CD4-positive, alpha-beta T cell treated with Interleukin-10 for 1 hour (primary cell): ENCODE measurements around the gene ACOX1.
A peak's percentile ranks its signal among the peaks of the same experiment; 100 is the strongest.

Experiments
- DNase-seq: peaks from one replicate; pipeline ENCODE4 v3.0.0-alpha.2; 2020

ACOX1 gene

DNA sequence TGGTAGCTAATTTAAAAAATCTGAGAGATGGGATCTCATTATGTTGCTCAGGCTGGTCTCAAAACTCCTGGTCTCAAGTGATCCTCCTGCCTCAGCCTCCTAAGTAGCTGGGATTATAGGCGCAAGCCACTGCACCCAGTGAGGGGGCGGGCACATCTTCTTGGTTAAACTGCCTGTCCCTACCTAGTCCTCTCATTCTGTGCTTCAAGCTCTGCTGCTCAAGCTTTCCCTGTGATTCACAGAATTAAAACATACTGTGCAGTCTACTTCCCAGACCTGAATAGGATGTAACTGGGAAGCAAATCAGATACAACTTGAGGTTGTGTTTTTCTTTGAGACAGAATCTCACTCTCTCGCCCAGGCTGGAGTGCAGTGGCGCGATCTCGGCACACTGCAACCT, 76.6 kb downstream of the ACOX1 start:
- no peak for DNase-seq

GRCh38 chr17:75901727-75902126, 77.2 kb downstream of the ACOX1 start:
- no peak for DNase-seq

- DNase-seq = no peak
Observed at GRCh38 chr17:75900691-75901533, 78.1 kb downstream of the ACOX1 start.

DNA sequence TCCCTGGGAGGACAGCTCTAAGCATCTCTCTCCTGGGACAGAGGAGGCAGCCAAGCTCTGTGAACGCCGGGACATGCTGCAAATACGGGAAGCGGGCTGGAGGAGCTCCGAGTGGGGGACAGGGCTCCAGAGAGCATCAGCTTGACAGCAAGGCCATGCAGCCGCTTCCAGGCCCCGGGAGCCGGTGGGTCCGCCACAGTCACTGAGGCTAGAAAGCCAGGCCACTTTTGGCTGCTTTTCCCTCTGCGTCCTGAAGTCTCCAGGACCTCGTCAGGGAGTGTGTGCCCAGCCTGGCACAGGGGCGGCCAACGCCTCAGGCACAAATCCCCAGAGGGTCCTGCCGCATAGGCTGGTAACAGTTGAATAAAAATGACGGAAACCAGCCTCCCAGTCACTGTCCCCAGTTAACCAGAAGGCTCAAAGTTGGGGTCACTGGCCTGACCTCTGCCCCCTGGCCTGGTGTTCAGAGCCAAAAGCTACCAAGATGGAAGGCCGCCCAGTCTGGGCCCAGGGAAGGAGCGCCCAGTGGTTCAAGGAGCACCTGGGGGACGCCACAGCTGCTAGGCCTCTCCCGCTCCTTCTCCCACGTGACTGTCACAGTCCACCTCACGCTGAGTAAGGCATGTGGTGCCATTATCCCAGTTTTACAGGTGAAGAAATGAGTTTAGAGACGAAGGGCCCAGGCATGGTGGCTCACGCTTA, 79.0 kb downstream of the ACOX1 start:
- DNase-seq = no peak

GRCh38 chr17:75899353-75899752, 79.6 kb downstream of the ACOX1 start:
- no peak for DNase-seq

DNA sequence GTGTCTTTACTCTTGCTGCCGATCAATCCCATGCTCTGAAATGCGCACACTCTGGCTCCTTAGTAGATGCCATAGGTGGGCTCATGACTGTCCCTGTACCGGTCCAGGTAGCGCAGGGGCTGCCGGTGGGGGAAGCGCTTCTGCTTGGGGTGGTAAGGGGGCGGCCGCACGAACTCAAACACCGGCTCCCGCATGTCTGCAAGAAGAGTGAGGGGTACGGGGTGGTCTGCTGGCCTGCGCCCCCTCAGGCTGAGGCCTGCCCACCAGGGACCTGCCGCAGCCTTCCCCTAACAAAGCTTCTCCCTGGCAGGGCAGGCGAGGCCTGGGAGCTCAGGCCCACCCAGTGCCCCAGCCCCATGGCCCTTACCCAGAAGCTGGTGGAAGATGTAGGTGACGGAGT, 80.2 kb downstream of the ACOX1 start:
- DNase-seq = no peak

DNA sequence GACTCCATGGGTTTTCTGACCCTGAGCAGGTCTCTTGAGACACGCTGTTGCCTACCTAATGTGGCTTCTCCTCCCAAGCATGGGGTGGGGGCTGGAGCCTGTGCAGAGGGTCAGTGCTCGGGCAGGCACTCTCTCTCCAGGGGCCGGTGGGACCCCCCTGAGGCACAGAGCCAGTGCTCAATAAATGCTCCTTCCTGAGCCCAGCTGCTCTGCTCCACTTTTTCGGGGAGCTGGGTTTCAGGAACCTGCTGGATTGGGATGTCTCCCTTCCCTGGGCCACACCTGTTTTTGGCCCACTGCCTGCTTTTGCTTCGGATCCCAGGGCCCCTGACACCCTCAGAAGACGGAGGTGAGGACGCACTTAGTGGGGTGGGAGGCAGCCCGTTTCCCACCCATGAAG, 80.9 kb downstream of the ACOX1 start:
- DNase-seq = no peak

DNA sequence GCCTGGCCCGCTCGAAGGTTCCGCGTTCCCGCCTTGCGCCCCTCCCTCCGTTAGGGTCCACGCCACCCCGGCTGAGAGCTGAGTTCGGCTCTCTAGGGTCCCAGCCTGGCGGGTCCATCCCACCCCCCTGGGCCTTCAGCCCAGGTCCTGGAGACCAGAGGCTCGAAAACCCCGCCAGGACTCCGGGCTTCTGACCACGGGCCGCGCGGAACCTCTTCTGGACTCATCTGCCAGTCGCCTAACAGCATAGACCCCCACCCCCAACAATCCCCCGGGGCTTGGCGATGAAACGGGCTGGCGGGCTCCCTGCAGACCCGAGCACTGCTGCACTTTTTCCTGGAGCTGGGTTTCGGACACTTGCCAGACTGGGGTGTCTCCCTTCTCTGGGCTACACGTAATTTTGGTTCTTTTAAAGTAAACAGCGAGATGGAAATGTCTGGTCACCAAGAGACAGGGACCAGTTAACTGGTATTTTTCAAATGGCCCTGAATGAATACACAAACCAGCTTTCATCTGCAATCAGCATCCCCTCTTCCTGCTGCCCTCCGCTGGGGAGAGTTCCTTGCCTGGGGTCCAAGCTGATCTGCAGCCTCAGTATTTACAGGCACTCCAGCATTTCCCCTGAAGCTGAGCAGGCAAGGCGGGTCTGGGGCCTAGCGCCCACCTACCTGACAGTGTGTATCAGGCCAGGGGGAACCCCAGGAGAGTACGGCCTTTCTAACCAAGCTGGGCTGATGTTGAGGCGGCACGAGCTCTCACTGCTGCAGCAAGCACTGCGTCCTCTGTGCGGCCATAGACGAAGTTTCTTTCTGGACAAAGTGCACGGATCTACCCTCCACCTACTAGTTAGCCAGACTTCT, 81.6 kb downstream of the ACOX1 start:
- no peak for DNase-seq

DNA sequence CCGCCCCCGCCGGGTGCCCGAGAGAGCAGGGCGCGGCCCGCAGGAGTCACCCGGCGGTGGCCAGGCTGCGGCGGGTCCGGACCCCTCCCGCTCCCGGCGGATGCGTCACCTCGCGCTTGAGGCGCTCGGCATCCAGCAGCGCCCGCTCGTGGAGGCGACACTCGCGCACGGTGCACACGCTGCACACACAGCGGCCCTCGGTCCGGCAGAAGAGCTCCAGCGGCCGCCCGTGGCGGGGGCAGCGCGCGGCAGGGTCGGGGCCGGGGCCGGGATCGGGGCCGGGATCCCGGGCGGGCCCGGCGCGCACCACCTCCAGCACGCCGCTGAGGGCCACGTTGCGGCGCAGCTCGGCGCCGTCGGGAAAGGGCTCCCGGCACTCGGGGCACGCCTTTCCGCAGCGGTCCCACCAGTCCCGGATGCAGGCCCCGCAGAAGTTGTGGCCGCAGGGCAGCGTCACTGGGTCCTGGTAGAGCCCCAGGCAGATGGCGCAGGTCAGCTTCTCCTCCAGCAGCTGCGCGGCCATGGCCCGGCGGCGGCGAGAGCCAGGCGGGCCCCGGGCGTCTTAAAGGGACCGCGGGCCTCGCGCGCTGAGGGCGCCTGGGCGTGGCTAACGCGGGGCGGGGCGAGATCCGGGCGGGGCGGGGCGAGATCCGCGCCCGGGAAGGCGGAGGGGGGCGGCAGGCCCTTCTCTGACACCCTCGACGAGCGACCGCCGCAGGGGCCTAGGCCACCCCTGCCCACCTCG, 82.4 kb downstream of the ACOX1 start, which contains the start of gene TRIM65:
Gene TRIM65 (minus strand): TSS at position 537 of the 745 bp plus-strand sequence. CDS start 14 bp downstream, at position 523.
- peak; percentile 80 for DNase-seq

DNA sequence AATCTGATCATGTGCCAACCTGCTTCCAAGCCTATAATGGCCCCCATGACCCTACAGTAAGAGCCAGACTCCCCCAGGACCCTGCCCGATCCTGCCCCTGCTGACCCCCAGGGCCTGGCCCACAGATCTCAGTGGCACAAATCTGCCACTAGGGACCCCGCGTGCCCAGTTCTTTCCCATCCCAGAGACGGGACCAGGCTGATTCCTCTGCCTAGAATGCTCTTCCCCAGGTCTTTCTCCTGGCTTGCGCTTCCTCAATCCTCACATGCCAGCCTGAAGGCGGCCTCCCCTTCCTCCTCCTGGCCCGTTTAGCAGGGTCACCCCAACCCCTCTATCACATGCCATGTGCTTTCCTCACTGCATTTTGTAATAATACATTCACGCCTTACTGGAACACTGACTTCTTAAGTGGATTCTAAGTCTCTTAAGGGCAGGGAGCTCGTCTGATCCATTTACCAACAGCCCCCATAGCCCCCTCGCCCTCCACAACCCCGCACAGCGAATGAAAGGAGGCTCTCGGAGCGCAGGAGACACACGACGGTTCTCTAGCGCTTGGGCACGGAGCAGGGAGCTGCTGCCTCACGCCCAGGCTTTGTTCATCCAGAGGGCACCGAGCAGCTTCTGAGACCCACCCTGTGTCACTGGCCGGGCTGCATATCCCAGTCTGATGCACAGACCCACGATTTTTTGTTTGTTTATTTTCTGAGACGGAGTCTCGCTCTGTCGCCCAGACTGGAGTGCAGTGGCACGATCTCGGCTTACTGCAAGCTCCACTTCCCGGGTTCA, 83.4 kb downstream of the ACOX1 start:
- DNase-seq = no peak

DNA sequence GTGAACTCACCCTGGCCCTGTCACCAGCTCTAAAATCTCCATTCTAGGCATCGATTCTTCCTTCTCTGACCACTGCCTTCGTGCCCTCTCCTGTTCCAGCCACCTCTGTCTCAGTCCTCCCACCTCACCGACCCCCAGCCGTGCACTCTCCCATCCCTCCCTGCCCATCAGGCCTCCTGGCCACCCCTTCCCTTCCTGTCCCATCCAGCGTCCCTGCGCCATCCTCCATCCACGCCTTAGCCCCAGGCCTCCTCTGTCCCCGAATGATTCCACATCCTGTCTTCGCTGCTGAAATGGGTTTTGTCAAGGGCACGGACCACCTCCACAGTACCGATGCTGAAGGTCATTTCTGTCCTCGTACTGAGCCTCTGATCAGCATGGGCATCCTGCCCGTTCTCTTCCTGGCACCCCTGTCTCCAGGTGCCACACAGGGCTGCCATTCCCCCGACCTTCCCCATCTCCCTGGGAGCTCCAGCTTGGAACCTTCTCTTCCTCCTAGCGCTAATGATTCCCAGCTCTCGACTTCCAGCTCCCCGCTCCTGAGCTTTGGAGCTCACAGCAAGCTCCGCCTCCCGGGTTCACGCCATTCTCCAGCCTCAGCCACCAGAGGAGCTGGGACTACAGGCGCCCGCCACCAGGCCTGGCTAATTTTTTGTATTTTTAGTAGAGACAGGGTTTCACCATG, 84.8 kb downstream of the ACOX1 start:
- DNase-seq = no peak

- DNase-seq = no peak
Observed at GRCh38 chr17:75893305-75894048, 85.5 kb downstream of the ACOX1 start.

- DNase-seq = no peak
Observed at GRCh38 chr17:75892556-75893224, 86.3 kb downstream of the ACOX1 start.

DNA sequence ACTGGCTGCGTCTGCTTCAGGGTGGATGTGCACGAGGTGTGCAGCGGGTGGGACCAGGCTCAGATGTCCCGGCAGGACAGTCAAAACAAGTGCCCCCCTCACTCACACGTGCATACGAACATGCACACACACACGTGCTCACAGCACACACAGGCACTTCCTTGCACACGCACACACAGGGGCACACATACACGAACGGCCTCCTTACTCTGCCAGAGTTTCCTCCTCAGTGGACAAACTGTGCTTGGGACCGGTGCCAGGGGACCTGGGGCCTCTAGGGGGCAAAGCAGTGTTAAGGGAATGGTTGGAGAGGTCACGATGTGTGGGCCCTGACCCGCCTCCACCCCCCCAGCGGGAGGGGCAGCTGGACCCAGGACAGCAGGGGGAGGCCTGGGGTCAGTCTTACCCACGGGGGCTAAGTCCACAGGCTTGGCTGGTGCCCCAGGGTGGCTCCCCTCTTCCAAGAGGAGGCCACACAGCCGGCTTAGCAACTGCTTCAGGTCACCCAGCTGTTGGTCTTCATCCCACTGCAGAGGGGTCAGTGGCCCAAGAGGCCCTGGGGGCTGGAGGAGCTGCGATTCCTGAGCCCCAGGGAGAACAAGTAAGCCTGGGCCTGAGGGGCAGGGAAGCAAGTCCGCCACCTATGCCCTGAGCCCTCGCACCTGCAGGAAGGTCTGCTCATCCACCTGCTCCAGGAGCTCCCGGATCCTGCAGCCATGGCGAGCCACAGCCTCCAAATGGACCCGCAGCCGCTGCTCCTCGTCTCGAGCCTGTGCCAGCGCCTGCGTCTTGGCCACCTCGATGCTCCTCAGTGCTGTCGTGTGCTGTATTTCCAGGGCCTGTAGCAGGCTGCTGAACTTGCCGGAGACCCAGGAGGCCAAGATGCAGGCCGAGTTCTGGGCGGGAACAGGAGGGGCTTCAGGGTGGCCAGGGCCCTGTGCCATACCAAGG, 87.1 kb downstream of the ACOX1 start:
- no peak for DNase-seq
